GM23338 (cell line): ENCODE measurements around the gene TEX44. TPM values are rescaled to one million over a fixed set of nuclear protein-coding genes. Genes with fewer than 3 reads are reported as not detected.

Experiments used
- ATAC-seq: fragments of 200-7000 bp; cut with Tn5 transposase; 3 replicates; pipeline ENCODE4 v1.9.1; 2020
- DNase-seq: peaks from one replicate; pipeline ENCODE4 v3.0.0-alpha.2; 2015; ENCODE audit warnings: low spot score
- H2AFZ ChIP-seq: fragments of 200-600 bp; sonication (generic); 2 replicates; pipeline ENCODE4 v1.8.0; 2016; ENCODE audit warnings: antibody characterized with exemption, mild to moderate bottlenecking, moderate library complexity
- H3F3A ChIP-seq: fragments of 200-600 bp; sonication (generic); replicated peaks from 2 replicates; pipeline ENCODE4 v1.8.0; 2017; ENCODE audit warnings: antibody characterized with exemption, mixed run types, low read depth
- H3K27ac ChIP-seq: fragments of 200-600 bp; sonication (generic); 2 replicates; pipeline ENCODE4 v1.6.1; 2016; ENCODE audit warnings: low read depth
- H3K27me3 ChIP-seq: fragments of 200-600 bp; sonication (generic); 2 replicates; pipeline ENCODE4 v1.8.0; 2016; ENCODE audit warnings: mild to moderate bottlenecking, mixed run types, moderate library complexity; ENCODE audit not compliant: insufficient read depth
- H3K36me3 ChIP-seq: fragments of 200-600 bp; sonication (generic); 2 replicates; pipeline ENCODE4 v1.8.0; 2016; ENCODE audit warnings: mild to moderate bottlenecking; ENCODE audit not compliant: insufficient read depth
- H3K4me1 ChIP-seq: fragments of 200-600 bp; sonication (generic); 2 replicates; pipeline ENCODE4 v1.8.0; 2016; ENCODE audit warnings: mild to moderate bottlenecking, moderate library complexity; ENCODE audit not compliant: insufficient read depth
- H3K4me2 ChIP-seq: fragments of 200-600 bp; sonication (generic); 2 replicates; pipeline ENCODE4 v1.7.1; 2017; ENCODE audit warnings: mixed run types
- H3K4me3 ChIP-seq: fragments of 200-600 bp; sonication (generic); 2 replicates; pipeline ENCODE4 v1.6.1; 2016; ENCODE audit warnings: mixed run types
- H3K79me2 ChIP-seq: fragments of 200-600 bp; sonication (generic); replicated peaks from 2 replicates; pipeline ENCODE4 v1.8.0; 2017; ENCODE audit warnings: mild to moderate bottlenecking; ENCODE audit not compliant: insufficient read depth
- H3K9me2 ChIP-seq: fragments of 200-600 bp; sonication (generic); 2 replicates; pipeline ENCODE4 v1.8.0; 2017; ENCODE audit not compliant: insufficient read depth
- H4K20me1 ChIP-seq: fragments of 200-600 bp; sonication (generic); replicated peaks from 2 replicates; pipeline ENCODE4 v1.8.0; 2017; ENCODE audit warnings: mild to moderate bottlenecking; ENCODE audit not compliant: insufficient read depth
- H3K27ac Mint-ChIP-seq: 2 replicates; pipeline ENCODE4 v1.8.0; 2020; ENCODE audit warnings: inconsistent platforms, mild to moderate bottlenecking, moderate library complexity, mixed read lengths
- H3K27me3 Mint-ChIP-seq: 3 replicates; pipeline ENCODE4 v1.8.0; 2022; ENCODE audit warnings: low read depth, mild to moderate bottlenecking, moderate library complexity, mixed read lengths, inconsistent platforms; ENCODE audit not compliant: insufficient read depth, poor library complexity
- H3K36me3 Mint-ChIP-seq: 3 replicates; pipeline ENCODE4 v1.8.0; 2021; ENCODE audit warnings: low read depth, mild to moderate bottlenecking, inconsistent platforms, moderate library complexity, mixed read lengths
- H3K4me1 Mint-ChIP-seq: 3 replicates; pipeline ENCODE4 v1.8.0; 2020; ENCODE audit warnings: mild to moderate bottlenecking, inconsistent platforms, mixed read lengths
- H3K4me3 Mint-ChIP-seq: 3 replicates; pipeline ENCODE4 v1.8.0; 2021; ENCODE audit warnings: moderate library complexity, mild to moderate bottlenecking, inconsistent platforms, mixed read lengths
- H3K9me3 Mint-ChIP-seq: 3 replicates; pipeline ENCODE4 v1.8.0; 2020; ENCODE audit warnings: moderate library complexity, mild to moderate bottlenecking, inconsistent platforms, mixed read lengths
- CREB1 ChIP-seq: fragments of 250-450 bp; sonication (Bioruptor Pico); IDR thresholded peaks from 2 replicates; pipeline ENCODE4 v1.5.0; 2020; ENCODE audit warnings: low read depth, mild to moderate bottlenecking, moderate library complexity
- CTCF ChIP-seq, 2 experiments: fragments of 200-600 bp in 1 of 2; sonication (generic) in 1 of 2; conservative IDR thresholded peaks; 2 replicates each; pipeline versions ENCODE4 v1.5.1 to v1.6.1; 2016 to 2017; ENCODE audit warnings: antibody characterized with exemption in 2 of 2, low read depth in 2 of 2, mild to moderate bottlenecking in 2 of 2, moderate library complexity in 1 of 2
- ETS1 ChIP-seq: IDR thresholded peaks from 2 replicates; pipeline ENCODE4 v1.6.1; 2016; ENCODE audit warnings: antibody characterized with exemption
- EZH2 ChIP-seq: fragments of 200-600 bp; sonication (generic); IDR thresholded peaks from one replicate; pipeline ENCODE4 v1.8.0; 2017; ENCODE audit warnings: antibody characterized with exemption, mild to moderate bottlenecking, low read depth; ENCODE audit not compliant: unreplicated experiment
- JUNB ChIP-seq: IDR thresholded peaks from one replicate; pipeline ENCODE4 v1.6.1; 2016; ENCODE audit warnings: antibody characterized with exemption; ENCODE audit not compliant: unreplicated experiment
- NANOG ChIP-seq: IDR thresholded peaks from 2 replicates; pipeline ENCODE4 v1.6.1; 2016; ENCODE audit warnings: antibody characterized with exemption, borderline replicate concordance
- POLR2AphosphoS5 ChIP-seq: IDR thresholded peaks from 2 replicates; pipeline ENCODE4 v1.6.1; 2016; ENCODE audit warnings: antibody characterized with exemption, low read depth
- STAT1 ChIP-seq: IDR thresholded peaks from one replicate; pipeline ENCODE4 v1.6.1; 2016; ENCODE audit warnings: antibody characterized with exemption; ENCODE audit not compliant: unreplicated experiment
- ZNF114 ChIP-seq: fragments of 250-450 bp; sonication (Bioruptor Pico); IDR thresholded peaks from 2 replicates; pipeline ENCODE4 v1.5.0; 2020; ENCODE audit warnings: mild to moderate bottlenecking, moderate library complexity
- ZNF462 ChIP-seq: fragments of 250-450 bp; sonication (Bioruptor Pico); IDR thresholded peaks from 2 replicates; pipeline ENCODE4 v1.5.0; 2020; ENCODE audit warnings: mild to moderate bottlenecking, moderate library complexity
- polyA plus RNA-seq: library from polyadenylated mRNA; unstranded; fragments of >200 nt; fragmentation: Nextera tagmentation; extraction: Ambion mirVana; gene quantifications from 2 replicates; pipeline ENCODE4 v1.2.1, GENCODE V29; 2016
- total RNA-seq: library from RNA; depleted of rRNA; stranded (reverse); fragments of >200 nt; shearing (Covaris generic); gene quantifications from 2 replicates; pipeline ENCODE4 v1.2.3, GENCODE V29; 2014

The TEX44 gene
- total and polyA plus RNA-seq, 2 experiments from 2014 or later: not detected

GRCh38 chr2:231613331-231613662, 20.6 kb downstream of the TEX44 start:
- peaks cover 40% of the 10 kb centered on the region for H3F3A ChIP-seq
- H4K20me1 ChIP-seq: no peaks in the 10 kb centered on the region
- peak overlapping the region; percentile 74 for H3K4me3 ChIP-seq
- H3K27ac ChIP-seq: peak overlapping the region; percentile 100
- H3K27me3 ChIP-seq: no peaks in the 10 kb centered on the region
- peak overlapping the region; percentile 99 for H3K27ac Mint-ChIP-seq
- peaks cover 2% of the 10 kb centered on the region; the same call in 2 of the 3 replicates for H3K9me3 Mint-ChIP-seq
- ATAC-seq (no peak), DNase-seq (no peak)
- H2AFZ ChIP-seq: no peak overlapping the region
- H3K9me2 ChIP-seq: no peaks in the 10 kb centered on the region
- H3K4me3 Mint-ChIP-seq: peak overlapping the region; percentile 78
- no peaks in the 10 kb centered on the region for H3K79me2 ChIP-seq
- peaks cover 34% of the 10 kb centered on the region for H3K27me3 Mint-ChIP-seq
- no peaks in the 10 kb centered on the region for H3K36me3 ChIP-seq
- peak overlapping the region; percentile 94 for H3K4me2 ChIP-seq
- peaks cover 45% of the 10 kb centered on the region for H3K4me1 ChIP-seq
- H3K4me1 Mint-ChIP-seq: peaks cover 52% of the 10 kb centered on the region
- H3K36me3 Mint-ChIP-seq: no peaks in the 10 kb centered on the region; the same call in 2 of the 3 replicates
- TF ChIP-seq STAT1: no peak
- TF ChIP-seq JUNB: no peak
- no peak for TF ChIP-seq EZH2
- no peak for TF ChIP-seq ZNF114 (CRISPR knock-in tag)
- TF ChIP-seq ETS1: no peak
- no peak for TF ChIP-seq CREB1 (CRISPR knock-in tag)

- peaks cover 34% of the 10 kb centered on the region for H3K27me3 Mint-ChIP-seq
- H3F3A ChIP-seq: peaks cover 40% of the 10 kb centered on the region
- peak overlapping the region; percentile 99 for H3K27ac Mint-ChIP-seq
- no peaks in the 10 kb centered on the region for H3K9me2 ChIP-seq
- no peaks in the 10 kb centered on the region for H3K79me2 ChIP-seq
- H3K4me1 Mint-ChIP-seq: peaks cover 52% of the 10 kb centered on the region
- no peaks in the 10 kb centered on the region for H3K36me3 Mint-ChIP-seq
- ATAC-seq (peak; percentile 49), DNase-seq (peak; percentile 95)
- peak overlapping the region; percentile 78 for H3K4me3 Mint-ChIP-seq
- peak overlapping the region; percentile 74 for H3K4me3 ChIP-seq
- no peak overlapping the region for H2AFZ ChIP-seq
- no peaks in the 10 kb centered on the region for H3K27me3 ChIP-seq
- H4K20me1 ChIP-seq: no peaks in the 10 kb centered on the region
- H3K9me3 Mint-ChIP-seq: peaks cover 2% of the 10 kb centered on the region; the same call in 2 of the 3 replicates
- peaks cover 45% of the 10 kb centered on the region for H3K4me1 ChIP-seq
- H3K27ac ChIP-seq: peak overlapping the region; percentile 100
- peak overlapping the region; percentile 94 for H3K4me2 ChIP-seq
- no peak for TF ChIP-seq NANOG
- no peak for TF ChIP-seq ZNF114 (CRISPR knock-in tag)
- peak; percentile 71 for TF ChIP-seq POLR2AphosphoS5
- peak; percentile 13 for TF ChIP-seq ETS1
- TF ChIP-seq ZNF462 (CRISPR knock-in tag): no peak
- peak in 1 of 2 experiments; percentile 13; a peak in 2 of 4 replicates for TF ChIP-seq CTCF (conservative IDR thresholded peaks at IDR 0.05; ENCODE audit: low read depth in 2 of 2)
- TF ChIP-seq CREB1 (CRISPR knock-in tag): peak; percentile 72; the same call in 1 of the 2 replicates
- no peaks in the 10 kb centered on the region for H3K36me3 ChIP-seq
Observed at GRCh38 chr2:231613663-231614558, 21.2 kb downstream of the TEX44 start.
